H1 (cell line): ENCODE results near the gene DISC1. TPM values are rescaled to one million over a fixed set of nuclear protein-coding genes. Genes with fewer than 3 reads are reported as not detected.

Experiments
- CTCF ChIA-PET: fragments of 300-600 bp; sonication (Branson Sonifier 250); formaldehyde crosslinking; loops from one replicate; lab custom pipeline; 2021; ENCODE audit not compliant: partially characterized antibody; lab: Charles Lee
- POLR2A ChIA-PET: fragments of 300-600 bp; sonication (Branson Sonifier 250); formaldehyde crosslinking; loops from one replicate; lab custom pipeline; 2021; ENCODE audit warnings: inconsistent platforms; ENCODE audit not compliant: partially characterized antibody; lab: Charles Lee
- DNase-seq, 2 experiments: peaks; one replicate each; pipeline versions ENCODE4 v3.0.0 to v3.0.0-alpha.2; 2010 to 2022; ENCODE audit warnings: low spot score in 2 of 2, low read depth in 1 of 2, mixed read lengths in 1 of 2
- FAIRE-seq: peaks from 2 replicates; lab custom pipeline; 2011; peaks lifted over from hg19 to GRCh38; lab: Jason Lieb, UNC
- H2AFZ ChIP-seq: 2 replicates; pipeline ENCODE4 v1.8.1; 2012; ENCODE audit warnings: low read length, inconsistent platforms
- H2AK5ac ChIP-seq: 2 replicates; pipeline ENCODE4 v1.6.1; 2013; ENCODE audit warnings: low read depth, low read length
- H2BK120ac ChIP-seq: replicated peaks from 2 replicates; pipeline ENCODE3; 2013; ENCODE audit warnings: low read depth, low read length, inconsistent platforms
- H2BK12ac ChIP-seq: 2 replicates; pipeline ENCODE4 v1.6.1; 2013; ENCODE audit warnings: low read depth, low read length
- H2BK15ac ChIP-seq: 2 replicates; pipeline ENCODE4 v1.6.1; 2013; ENCODE audit warnings: low read length
- H2BK20ac ChIP-seq: 2 replicates; pipeline ENCODE4 v1.6.1; 2013; ENCODE audit warnings: low read length
- H2BK5ac ChIP-seq: 2 replicates; pipeline ENCODE4 v1.6.1; 2013; ENCODE audit warnings: low read depth, low read length
- H3K14ac ChIP-seq: 2 replicates; pipeline ENCODE4 v1.6.1; 2013; ENCODE audit warnings: inconsistent platforms; ENCODE audit not compliant: insufficient read length
- H3K18ac ChIP-seq: 2 replicates; pipeline ENCODE4 v1.6.1; 2013; ENCODE audit warnings: low read length; ENCODE audit errors: extremely low read depth
- H3K23ac ChIP-seq: 2 replicates; pipeline ENCODE4 v1.6.1; 2013; ENCODE audit warnings: inconsistent platforms; ENCODE audit not compliant: insufficient read length
- H3K23me2 ChIP-seq: 2 replicates; pipeline ENCODE4 v1.6.1; 2013; ENCODE audit warnings: low read depth, low read length
- H3K27ac ChIP-seq: 2 replicates; pipeline ENCODE4 v1.6.1; 2011; ENCODE audit warnings: low read depth, low read length, inconsistent platforms
- H3K27me3 ChIP-seq, 4 experiments: replicated peaks in 1 of 4; 1 replicate in 1 of 4; 2 replicates in 3 of 4; pipeline versions ENCODE4 v1.6.1 to v1.8.1; 2011 to 2013; ENCODE audit warnings: low read length in 3 of 4, mild to moderate bottlenecking in 3 of 4, inconsistent platforms in 2 of 4, mixed read lengths in 2 of 4, moderate library complexity in 1 of 4; ENCODE audit not compliant: control insufficient read depth in 3 of 4, insufficient read depth in 3 of 4; ENCODE audit errors: extremely low read depth in 1 of 4
- H3K36me3 ChIP-seq, 4 experiments: 2 replicates each; pipeline versions ENCODE4 v1.6.1 to v1.8.1; 2011 to 2013; ENCODE audit warnings: mild to moderate bottlenecking in 4 of 4, low read length in 3 of 4, moderate library complexity in 2 of 4, control low read depth in 1 of 4, inconsistent platforms in 1 of 4; ENCODE audit not compliant: insufficient read depth in 4 of 4, control insufficient read depth in 2 of 4
- H3K4ac ChIP-seq: replicated peaks from 2 replicates; pipeline ENCODE3; 2013; ENCODE audit warnings: low read length, low read depth, mixed read lengths, inconsistent platforms; ENCODE audit not compliant: insufficient read length
- H3K4me1 ChIP-seq, 4 experiments: replicated peaks in 1 of 4; 1 replicate in 1 of 4; 2 replicates in 3 of 4; pipeline versions ENCODE4 v1.6.1 to v1.8.1; 2011 to 2013; ENCODE audit warnings: low read length in 3 of 4, inconsistent platforms in 2 of 4, mixed read lengths in 1 of 4; ENCODE audit not compliant: insufficient read depth in 4 of 4, control insufficient read depth in 3 of 4
- H3K4me2 ChIP-seq, 2 experiments: 2 replicates each; pipeline versions ENCODE4 v1.6.1 to v1.8.1; 2011 to 2013; ENCODE audit warnings: low read depth in 2 of 2, low read length in 2 of 2, control low read depth in 1 of 2, inconsistent platforms in 1 of 2, mild to moderate bottlenecking in 1 of 2; ENCODE audit not compliant: insufficient read depth in 1 of 2
- H3K4me3 ChIP-seq, 4 experiments: fragments of 200-600, 300-600 bp in 1 of 4; sonication (generic), shearing (Covaris generic), sonication (Bioruptor Twin) in 1 of 4; 2 replicates each; pipeline versions ENCODE4 v1.5.1 to v1.8.1; 2011 to 2016; ENCODE audit warnings: low read length in 4 of 4, low read depth in 3 of 4, control low read depth in 2 of 4, inconsistent platforms in 2 of 4, mild to moderate bottlenecking in 2 of 4, mixed read lengths in 1 of 4, moderate library complexity in 1 of 4; ENCODE audit not compliant: insufficient read depth in 2 of 4; ENCODE audit errors: extremely low read depth in 1 of 4
- H3K56ac ChIP-seq: replicated peaks from 2 replicates; pipeline ENCODE3; 2013; ENCODE audit warnings: low read depth, mild to moderate bottlenecking, mixed read lengths, low read length, inconsistent platforms; ENCODE audit not compliant: insufficient read length
- H3K79me1 ChIP-seq: 2 replicates; pipeline ENCODE4 v1.6.1; 2013; ENCODE audit warnings: low read depth, low read length, control low read depth
- H3K79me2 ChIP-seq, 2 experiments: 2 replicates each; pipeline versions ENCODE4 v1.6.1 to v1.8.1; 2012 to 2013; ENCODE audit warnings: low read length in 2 of 2, mild to moderate bottlenecking in 2 of 2, inconsistent platforms in 1 of 2; ENCODE audit not compliant: insufficient read depth in 2 of 2, control insufficient read depth in 1 of 2
- H3K9ac ChIP-seq, 4 experiments: replicated peaks in 1 of 4; 1 replicate in 1 of 4; 2 replicates in 3 of 4; pipeline versions ENCODE4 v1.6.1 to v1.8.1; 2011 to 2013; ENCODE audit warnings: low read depth in 3 of 4, low read length in 3 of 4, control low read depth in 2 of 4, mild to moderate bottlenecking in 2 of 4, moderate library complexity in 2 of 4, inconsistent platforms in 1 of 4; ENCODE audit errors: extremely low read depth in 1 of 4
- H3K9me3 ChIP-seq, 2 experiments: 2 replicates each; pipeline versions ENCODE4 v1.6.1 to v1.8.1; 2012 to 2013; ENCODE audit warnings: mild to moderate bottlenecking in 2 of 2, moderate library complexity in 2 of 2, control low read depth in 1 of 2, inconsistent platforms in 1 of 2, low read depth in 1 of 2, low read length in 1 of 2, mixed read lengths in 1 of 2; ENCODE audit not compliant: insufficient read depth in 2 of 2
- H4K20me1 ChIP-seq, 2 experiments: replicated peaks in 1 of 2; 2 replicates each; pipeline versions ENCODE3 to v1.8.1; 2011 to 2013; ENCODE audit warnings: inconsistent platforms in 2 of 2, low read length in 2 of 2, mild to moderate bottlenecking in 1 of 2; ENCODE audit not compliant: insufficient read depth in 2 of 2, control insufficient read depth in 1 of 2
- H4K5ac ChIP-seq: 2 replicates; pipeline ENCODE4 v1.6.1; 2013; ENCODE audit warnings: low read length, low read depth, mixed read lengths, inconsistent platforms; ENCODE audit not compliant: insufficient read length
- H4K8ac ChIP-seq: 2 replicates; pipeline ENCODE4 v1.8.0; 2013; ENCODE audit warnings: mild to moderate bottlenecking, moderate library complexity, low read length, inconsistent platforms; ENCODE audit not compliant: insufficient read depth; ENCODE audit errors: extremely low read depth
- H4K91ac ChIP-seq: replicated peaks from 2 replicates; pipeline ENCODE3; 2013; ENCODE audit warnings: low read length, mixed read lengths, inconsistent platforms; ENCODE audit not compliant: insufficient read length
- CHD2 ChIP-seq: IDR thresholded peaks from 2 replicates; pipeline ENCODE4 v1.6.1; 2012; ENCODE audit warnings: low read length, improper control_type of control experiment
- HDAC2 ChIP-seq, 2 experiments: fragments of 300-600 bp in 1 of 2; sonication (generic) in 1 of 2; IDR thresholded peaks; 2 replicates each; pipeline ENCODE4 v1.6.1; 2011 to 2012; ENCODE audit warnings: low read depth in 2 of 2, low read length in 2 of 2, mild to moderate bottlenecking in 2 of 2, moderate library complexity in 2 of 2, borderline replicate concordance in 1 of 2, inconsistent platforms in 1 of 2
- KDM1A ChIP-seq: fragments of 200-600, 300-600 bp; sonication (generic); IDR thresholded peaks from 2 replicates; pipeline ENCODE4 v1.7.1; 2016; ENCODE audit warnings: mild to moderate bottlenecking, low read length, borderline replicate concordance
- KDM4A ChIP-seq: IDR thresholded peaks from one replicate; pipeline ENCODE4 v1.7.1; 2012; ENCODE audit warnings: low read depth, mild to moderate bottlenecking, moderate library complexity, low read length, inconsistent platforms; ENCODE audit not compliant: severe bottlenecking
- RXRA ChIP-seq: IDR thresholded peaks from 2 replicates; pipeline ENCODE4 v1.6.1; 2011; ENCODE audit warnings: low read depth, mild to moderate bottlenecking, low read length, moderate library complexity; ENCODE audit not compliant: insufficient read depth
- SIN3A ChIP-seq, 2 experiments: IDR thresholded peaks in 1 of 2; conservative IDR thresholded peaks in 1 of 2; 2 replicates each; pipeline ENCODE4 v1.6.1; 2011 to 2012; ENCODE audit warnings: low read length in 2 of 2, improper control_type of control experiment in 1 of 2, low read depth in 1 of 2, mild to moderate bottlenecking in 1 of 2
- TAF7 ChIP-seq: optimal IDR thresholded peaks from 2 replicates; pipeline ENCODE3; 2011; ENCODE audit warnings: low read depth, mild to moderate bottlenecking, inconsistent platforms, low read length, moderate library complexity, borderline replicate concordance
- TEAD4 ChIP-seq: IDR thresholded peaks from 2 replicates; pipeline ENCODE4 v1.6.1; 2012; ENCODE audit warnings: low read depth, low read length, inconsistent platforms, mixed read lengths
- WGBS, 2 experiments: shearing (Covaris generic) in 1 of 2; methylation state at CpG; one replicate each; pipeline versions ENCODE4 v1.1.6 to v1.1.7; 2013 to 2015; ENCODE audit warnings: low lambda C conversion rate in 2 of 2, mixed read lengths in 2 of 2, inconsistent platforms in 1 of 2, low coverage in 1 of 2, missing lambda C conversion rate in 1 of 2; ENCODE audit not compliant: insufficient replicate concordance in 2 of 2, insufficient coverage in 1 of 2, insufficient read length in 1 of 2; ENCODE audit errors: extremely low coverage in 1 of 2, missing lambda C conversion rate in 1 of 2; 5-methylcytosine and 5-hydroxymethylcytosine counted together
- polyA plus RNA-seq, 7 experiments: library from polyadenylated mRNA; depleted of rRNA in 3 of 7; stranded (reverse) in 5 of 7; unstranded in 2 of 7; fragments of >200 nt in 5 of 7; fragments of 200-250 nt in 2 of 7; gene quantifications; 1 replicate in 5 of 7; 2 replicates in 1 of 7; 4 replicates in 1 of 7; pipeline versions ENCODE4 v1.2.1 to v1.2.3, GENCODE V29; 2011 to 2013; ENCODE audit warnings: missing spikeins in 2 of 7, mixed read lengths in 2 of 7
- total RNA-seq: library from RNA; stranded (reverse); fragmentation: NEBNext Ultra II Directional; extraction: Animal tissue kit (Norgen Biotek cat#: 25700); gene quantifications from 2 replicates; pipeline ENCODE4 v1.2.1, GENCODE V29; 2021
- TF ChIP-seq, protein P1 (sequence below): IDR thresholded peaks from 2 replicates; pipeline ENCODE4 v1.6.1; 2012; ENCODE audit warnings: low read length, inconsistent platforms

DISC1 gene
- total and polyA plus RNA-seq, 2 of the 8 experiments (the other 6 are each of a cell fraction or from before 2014, with no cell fraction given): 1.1 to 3.5 TPM

DNA sequence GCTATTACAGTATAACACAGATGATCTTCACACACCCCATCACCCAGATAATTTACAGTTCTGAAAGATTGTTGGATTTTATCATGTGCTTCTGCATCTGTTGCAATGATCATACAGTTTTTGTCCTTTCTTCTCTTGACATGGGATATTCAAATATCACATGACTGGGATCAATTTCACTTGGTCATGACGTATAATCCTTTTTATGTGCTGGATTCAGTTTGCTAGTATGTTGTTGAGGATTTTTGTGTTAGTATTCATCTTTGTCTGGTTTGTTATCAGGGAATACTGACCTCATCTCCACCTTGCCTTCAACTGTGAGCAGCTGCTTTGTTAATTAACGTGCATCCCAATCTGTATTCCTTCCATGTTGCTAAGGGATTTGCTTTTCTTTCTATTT is 44.7 kb upstream of the DISC1 start:
- Histone ChIP-seq H2BK120ac (no peak overlapping the region), H3K9me3 (no peaks in the 10 kb centered on the region), H3K79me1 (no peaks in the 10 kb centered on the region), H2BK12ac (no peak overlapping the region), H3K18ac (no peak overlapping the region), H3K23ac (no peak overlapping the region), H3K4me3 (no peak overlapping the region), H4K20me1 (no peaks in the 10 kb centered on the region), H4K91ac (no peak overlapping the region), H2AFZ (no peak overlapping the region), H2AK5ac (no peak overlapping the region), H4K5ac (no peak overlapping the region), H3K14ac (no peak overlapping the region), H3K27ac (no peak overlapping the region), H3K23me2 (peaks cover 1% of the 10 kb centered on the region; the same call in 1 of the 2 replicates), H3K79me2 (no peaks in the 10 kb centered on the region), H3K4me2 (no peak overlapping the region), H3K27me3 (no peaks in the 10 kb centered on the region), H3K56ac (no peak overlapping the region), H2BK5ac (no peak overlapping the region), H2BK20ac (no peak overlapping the region), H3K9ac (no peak overlapping the region), H4K8ac (no peak overlapping the region), H2BK15ac (no peak overlapping the region), H3K4me1 (no peaks in the 10 kb centered on the region), H3K36me3 (no peaks in the 10 kb centered on the region), H3K4ac (no peak overlapping the region)
- ChIA-PET CTCF (interaction anchor here (3.2 kb wide), 1 partner anchor 9 kb away, joined by 15 read pairs; no protein-coding TSS in a partner anchor), POLR2A (interaction anchor here (0.6 kb wide), 1 partner anchor 225 kb away, joined by 4 read pairs; no protein-coding TSS in a partner anchor)
- 90% methylated on average over 2 of the region's 2 CpGs; no CpG with 5 or more reads in 1 of the 2 experiments for WGBS, 2 experiments
- DNase-seq (no peak), FAIRE-seq (no peak)
- TF ChIP-seq SIN3A (conservative IDR thresholded peaks at IDR 0.05 in 1 of 2, IDR thresholded peaks at IDR 0.05 in 1 of 2; ENCODE audit: low read depth in 1 of 2, low read length in 2 of 2) (no peak), CHD2 (no peak), HDAC2 (IDR thresholded peaks at IDR 0.05; ENCODE audit: borderline replicate concordance in 1 of 2, low read depth in 2 of 2, low read length in 2 of 2) (no peak), TAF7 (no peak), KDM1A (no peak), TEAD4 (no peak), KDM4A (no peak), RXRA (no peak)
- TF ChIP-seq, protein P1, sequence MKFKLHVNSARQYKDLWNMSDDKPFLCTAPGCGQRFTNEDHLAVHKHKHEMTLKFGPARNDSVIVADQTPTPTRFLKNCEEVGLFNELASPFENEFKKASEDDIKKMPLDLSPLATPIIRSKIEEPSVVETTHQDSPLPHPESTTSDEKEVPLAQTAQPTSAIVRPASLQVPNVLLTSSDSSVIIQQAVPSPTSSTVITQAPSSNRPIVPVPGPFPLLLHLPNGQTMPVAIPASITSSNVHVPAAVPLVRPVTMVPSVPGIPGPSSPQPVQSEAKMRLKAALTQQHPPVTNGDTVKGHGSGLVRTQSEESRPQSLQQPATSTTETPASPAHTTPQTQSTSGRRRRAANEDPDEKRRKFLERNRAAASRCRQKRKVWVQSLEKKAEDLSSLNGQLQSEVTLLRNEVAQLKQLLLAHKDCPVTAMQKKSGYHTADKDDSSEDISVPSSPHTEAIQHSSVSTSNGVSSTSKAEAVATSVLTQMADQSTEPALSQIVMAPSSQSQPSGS: no peak
